Activated CD8-positive, alpha-beta memory T cell treated with anti-CD3 and anti-CD28 coated beads, Interleukin-2, amount 50 U/mL, for 24 hours (primary cell): ENCODE data around the gene MARCHF10.

Experiments used
- DNase-seq: peaks from one replicate; pipeline ENCODE4 v3.0.0-alpha.2; 2020; ENCODE audit errors: extremely low read depth

The MARCHF10 gene

GRCh38 chr17:62676952-62677596 is 131.0 kb downstream of the MARCHF10 start:
- no peak for DNase-seq

DNA sequence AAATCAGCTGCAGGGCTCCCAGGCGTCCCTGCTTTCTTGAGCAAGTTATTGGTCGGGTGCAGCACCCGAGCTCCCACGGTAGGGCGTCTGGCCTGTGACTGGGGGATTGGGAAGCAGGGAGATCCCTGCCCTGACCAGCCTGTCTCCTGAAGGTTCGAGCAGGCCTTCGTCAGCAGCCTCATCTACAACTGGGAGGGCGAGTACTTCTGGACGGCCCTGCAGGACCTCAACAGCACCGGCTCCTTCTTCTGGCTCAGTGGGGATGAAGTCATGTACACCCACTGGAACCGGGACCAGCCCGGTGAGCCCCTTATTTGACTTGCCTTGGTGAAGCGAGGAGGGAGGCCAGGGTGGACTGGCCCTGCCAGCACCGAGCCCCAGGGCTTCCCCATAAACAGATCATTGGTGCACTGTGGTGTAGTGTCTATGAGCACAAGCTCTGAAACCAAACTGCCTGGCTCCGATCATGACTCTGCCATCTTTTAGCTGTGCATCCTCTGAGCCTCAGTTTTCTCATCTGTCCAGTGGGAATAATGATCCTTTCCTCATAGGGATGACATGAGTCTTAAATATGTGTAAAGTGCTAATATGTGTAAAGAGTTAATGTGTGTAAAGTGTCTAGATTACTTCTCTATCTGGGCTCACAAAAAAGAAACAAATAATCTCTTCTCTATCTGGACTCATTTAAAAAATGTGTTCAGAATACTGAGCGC is 131.7 kb downstream of the MARCHF10 start:
- DNase-seq, result no peak

GRCh38 chr17:62675701-62676100 is 132.4 kb downstream of the MARCHF10 start:
- DNase-seq, result no peak

DNA sequence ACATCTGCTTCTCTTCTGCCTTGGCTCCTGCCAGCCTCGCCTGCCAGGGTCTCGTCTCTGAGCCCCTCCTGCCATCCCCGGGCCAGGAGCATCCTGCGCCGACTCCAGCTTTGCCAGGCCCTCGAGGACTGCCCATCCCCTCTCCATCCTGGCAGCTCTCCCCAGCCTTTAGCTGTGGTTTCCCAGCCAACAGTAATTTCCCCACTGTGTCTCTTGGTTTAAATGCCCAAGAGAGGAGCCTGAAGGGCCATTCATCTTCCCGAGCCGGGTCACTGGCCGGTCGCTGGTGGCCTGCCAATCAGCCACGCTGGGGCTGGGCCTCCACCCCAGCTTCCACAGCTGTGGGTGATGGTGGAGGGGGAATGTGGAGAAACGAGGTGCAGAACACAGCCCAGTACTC is 132.9 kb downstream of the MARCHF10 start:
- DNase-seq, result no peak

DNA sequence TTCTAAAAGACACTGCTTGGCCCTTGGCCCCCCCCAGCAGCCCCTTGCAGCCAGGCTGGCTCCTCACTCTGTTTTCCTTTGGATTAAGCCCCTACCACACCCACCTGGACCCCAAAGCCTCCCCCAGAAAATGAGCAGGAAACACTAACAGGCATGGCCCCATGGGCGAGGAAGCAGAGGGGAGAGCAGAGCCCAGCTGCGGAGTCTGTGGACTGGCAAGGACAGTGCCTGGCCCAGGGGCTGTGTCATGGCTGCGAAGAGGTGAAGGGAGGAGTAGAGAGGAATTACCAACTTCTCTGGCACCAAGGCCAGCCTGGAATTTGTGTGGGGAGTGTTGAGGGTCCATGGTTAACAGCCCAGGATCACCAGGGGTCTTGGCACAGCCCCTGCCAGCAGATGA is 133.3 kb downstream of the MARCHF10 start:
- no peak for DNase-seq

- DNase-seq, result no peak
Observed at GRCh38 chr17:62674363-62674739, 133.8 kb downstream of the MARCHF10 start.

DNA sequence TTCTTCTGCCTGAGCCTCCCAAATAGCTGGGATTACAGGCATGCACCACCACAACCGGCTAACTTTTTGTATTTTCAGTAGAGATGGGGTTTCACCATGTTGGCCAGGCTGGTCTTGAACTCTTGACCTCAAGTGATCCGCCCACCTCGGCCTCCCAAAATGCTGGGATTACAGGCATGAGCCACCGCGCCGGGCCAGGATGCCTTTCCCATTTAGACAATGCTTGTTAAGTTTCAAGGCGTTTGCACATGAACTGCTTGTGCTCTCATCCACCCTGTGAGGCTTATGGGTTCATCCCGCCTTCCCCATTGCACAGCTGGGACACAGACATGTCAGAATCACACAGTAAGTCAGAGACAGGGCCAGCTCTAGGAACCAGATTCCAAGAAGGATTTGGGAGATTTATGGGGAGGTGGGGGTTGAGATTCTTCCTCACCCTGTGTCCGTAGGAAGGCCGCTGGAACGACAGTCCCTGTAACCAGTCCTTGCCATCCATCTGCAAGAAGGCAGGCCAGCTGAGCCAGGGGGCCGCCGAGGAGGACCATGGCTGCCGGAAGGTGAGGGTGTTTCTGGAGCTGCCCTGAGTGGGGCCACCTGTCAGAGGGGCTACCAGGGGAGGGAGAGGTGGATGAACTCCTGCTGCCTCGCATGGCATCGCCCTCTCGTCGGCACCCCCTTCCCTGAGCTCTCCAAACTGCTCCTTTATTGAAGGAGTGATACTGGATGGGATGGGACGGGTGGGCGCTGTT is 134.3 kb downstream of the MARCHF10 start:
- no peak for DNase-seq

DNA sequence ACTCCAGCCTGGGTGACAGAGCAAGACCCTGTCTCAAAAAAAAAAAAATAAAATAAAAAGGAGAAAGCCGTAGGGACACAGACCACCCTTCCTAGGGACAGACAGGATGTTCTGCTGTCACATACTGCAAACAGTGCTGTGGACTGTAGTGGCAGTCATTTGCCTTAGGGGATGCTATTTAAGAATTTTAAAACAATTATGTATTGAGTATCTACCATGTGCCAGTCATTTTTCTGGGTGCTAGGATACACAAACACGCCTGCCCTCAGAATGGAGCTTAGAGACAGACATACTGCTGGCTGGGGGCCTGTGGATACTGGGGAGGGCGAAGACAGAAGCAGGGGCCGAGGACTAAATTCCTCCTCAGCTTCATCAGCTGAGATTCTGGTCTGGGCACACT is 135.2 kb downstream of the MARCHF10 start:
- DNase-seq, result no peak

GRCh38 chr17:62671553-62671952 is 136.6 kb downstream of the MARCHF10 start:
- DNase-seq, result no peak

DNA sequence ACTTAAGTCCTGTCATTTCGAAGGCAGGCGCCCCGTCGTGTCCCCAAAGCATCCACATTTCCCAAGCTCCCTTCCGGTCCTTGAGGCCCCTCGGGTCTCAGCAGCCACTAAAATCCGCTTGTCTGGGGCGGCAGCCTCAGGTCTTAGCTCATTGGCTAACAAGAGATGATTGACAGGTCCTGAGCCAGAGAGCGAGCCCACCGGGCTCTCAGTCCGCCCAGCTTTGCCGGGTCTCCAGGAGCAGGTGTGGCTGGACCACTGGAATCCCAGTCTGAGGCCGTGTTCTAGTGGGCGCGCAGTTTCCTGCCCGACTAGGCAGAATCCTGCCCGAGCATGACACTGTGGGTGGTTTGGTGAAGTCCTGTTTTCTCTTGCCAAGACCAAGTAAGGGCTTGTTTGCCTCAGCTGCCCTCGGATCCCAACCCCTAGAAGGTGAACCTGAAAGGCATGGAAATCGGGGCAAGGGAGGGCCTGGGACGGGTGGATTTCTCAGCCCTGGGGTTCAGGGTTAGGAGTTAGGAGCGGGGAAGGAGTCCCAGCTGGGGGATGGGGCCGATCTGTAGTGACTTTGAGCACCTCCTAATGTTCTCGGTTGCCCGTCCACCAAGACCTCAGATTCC is 137.8 kb downstream of the MARCHF10 start:
- DNase-seq, result no peak

DNA sequence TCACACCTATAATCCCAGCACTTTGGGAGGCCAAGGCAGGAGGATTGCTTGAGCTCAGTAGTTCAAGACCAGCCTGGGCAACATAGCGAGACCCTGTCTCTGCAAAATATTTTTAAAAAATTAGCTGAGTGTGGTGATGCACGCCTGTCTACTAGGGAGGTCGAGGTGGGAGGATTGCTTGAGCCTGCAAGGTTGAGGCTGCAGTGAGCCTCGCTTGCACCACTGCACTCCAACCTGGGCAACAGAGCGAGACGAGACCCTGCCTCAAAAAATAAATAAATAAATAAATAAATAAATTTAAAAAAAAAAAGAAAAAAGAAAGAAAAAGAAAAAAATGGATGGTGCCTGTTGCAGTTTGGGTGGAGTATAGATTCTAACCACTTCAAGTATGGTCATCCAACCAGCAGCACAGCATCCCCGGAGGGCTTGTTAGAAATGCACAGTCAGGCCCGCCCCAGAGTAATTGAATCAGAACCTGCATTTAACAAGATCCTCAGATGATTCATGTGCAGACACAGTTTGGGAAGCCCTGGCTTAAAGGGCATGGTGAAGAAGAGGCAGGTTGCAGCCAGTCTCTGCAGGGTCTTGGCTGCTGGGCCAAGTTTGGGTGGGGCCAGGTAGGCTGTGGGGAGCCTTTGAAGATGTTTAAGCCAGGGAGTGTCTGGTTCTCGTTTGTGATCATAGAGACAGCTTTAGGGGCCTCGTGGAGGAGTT is 139.9 kb downstream of the MARCHF10 start:
- no peak for DNase-seq

GRCh38 chr17:62666801-62667591 is 141.1 kb downstream of the MARCHF10 start:
- DNase-seq, result no peak

DNA sequence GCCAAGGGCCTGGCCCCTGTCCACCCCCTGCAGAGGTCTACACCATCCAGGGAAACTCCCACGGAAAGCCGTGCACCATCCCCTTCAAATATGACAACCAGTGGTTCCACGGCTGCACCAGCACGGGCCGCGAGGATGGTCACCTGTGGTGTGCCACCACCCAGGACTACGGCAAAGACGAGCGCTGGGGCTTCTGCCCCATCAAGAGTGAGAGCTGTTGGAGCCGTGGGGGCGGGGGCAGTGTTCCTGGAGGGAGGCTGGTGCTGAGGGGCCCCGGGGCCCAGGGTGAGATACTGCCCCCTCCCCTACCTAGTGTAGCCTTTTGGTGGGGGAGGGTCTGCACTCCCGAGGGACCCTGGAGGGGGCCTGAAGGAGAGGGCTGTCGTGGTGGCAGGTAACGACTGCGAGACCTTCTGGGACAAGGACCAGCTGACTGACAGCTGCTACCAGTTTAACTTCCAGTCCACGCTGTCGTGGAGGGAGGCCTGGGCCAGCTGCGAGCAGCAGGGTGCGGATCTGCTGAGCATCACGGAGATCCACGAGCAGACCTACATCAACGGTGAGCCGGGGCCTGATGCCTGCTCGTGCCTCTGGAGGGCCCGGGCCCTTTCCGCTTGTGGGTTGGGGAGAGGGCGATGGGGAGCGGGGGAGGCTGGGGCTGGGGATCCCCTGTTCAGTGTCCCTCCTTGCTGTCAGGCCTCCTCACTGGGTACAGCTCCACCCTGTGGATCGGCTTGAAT is 141.9 kb downstream of the MARCHF10 start:
- DNase-seq, result no peak

DNA sequence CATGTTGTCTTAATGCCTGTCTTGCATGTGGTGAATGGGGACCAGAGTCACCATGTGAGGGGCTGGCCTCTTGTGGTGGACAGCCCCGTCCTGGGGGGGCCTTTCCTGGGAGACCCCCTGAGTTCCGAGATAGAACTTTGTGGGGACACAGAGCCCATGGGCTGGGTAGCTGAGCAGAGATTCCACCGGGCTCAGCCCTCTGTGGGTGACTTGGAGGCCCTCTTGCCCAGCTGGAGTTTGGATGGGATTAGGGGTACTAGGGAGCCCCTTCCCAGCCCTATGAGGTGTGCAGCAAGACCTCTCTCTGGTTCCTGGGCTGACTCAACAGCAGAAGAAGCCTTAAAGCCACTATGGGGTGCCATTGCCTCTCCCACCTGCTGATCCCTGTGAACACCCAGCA is 142.5 kb downstream of the MARCHF10 start:
- no peak for DNase-seq

DNA sequence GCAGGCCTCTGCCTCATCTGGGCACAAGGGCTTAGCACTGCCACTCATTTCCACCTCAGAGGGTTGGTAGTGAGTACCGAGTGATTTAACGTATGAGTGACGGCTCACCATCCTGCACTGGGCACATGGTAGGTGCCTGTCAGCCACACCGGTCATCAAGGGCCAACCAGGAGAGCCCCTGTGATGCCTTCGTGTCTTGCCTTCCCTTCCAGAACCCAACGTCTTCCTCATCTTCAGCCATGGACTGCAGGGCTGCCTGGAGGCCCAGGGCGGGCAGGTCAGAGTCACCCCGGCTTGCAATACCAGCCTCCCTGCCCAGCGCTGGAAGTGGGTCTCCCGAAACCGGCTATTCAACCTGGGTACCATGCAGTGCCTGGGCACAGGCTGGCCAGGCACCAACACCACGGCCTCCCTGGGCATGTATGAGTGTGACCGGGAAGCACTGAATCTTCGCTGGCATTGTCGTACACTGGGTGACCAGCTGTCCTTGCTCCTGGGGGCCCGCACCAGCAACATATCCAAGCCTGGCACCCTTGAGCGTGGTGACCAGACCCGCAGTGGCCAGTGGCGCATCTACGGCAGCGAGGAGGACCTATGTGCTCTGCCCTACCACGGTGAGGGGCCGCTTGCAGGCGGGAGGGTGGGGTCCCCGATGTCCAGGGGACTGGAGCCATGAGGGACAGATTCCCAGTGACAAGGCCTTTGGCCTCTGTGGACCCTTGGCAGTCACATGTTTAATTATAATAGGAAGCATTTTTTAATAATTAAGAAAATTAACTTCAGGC is 143.6 kb downstream of the MARCHF10 start:
- DNase-seq, result no peak

- no peak for DNase-seq
Observed at GRCh38 chr17:62663304-62663703, 144.8 kb downstream of the MARCHF10 start.

- no peak for DNase-seq
Observed at GRCh38 chr17:62662855-62663254, 145.3 kb downstream of the MARCHF10 start.

- DNase-seq, result no peak
Observed at GRCh38 chr17:62661337-62661736, 146.8 kb downstream of the MARCHF10 start.

DNA sequence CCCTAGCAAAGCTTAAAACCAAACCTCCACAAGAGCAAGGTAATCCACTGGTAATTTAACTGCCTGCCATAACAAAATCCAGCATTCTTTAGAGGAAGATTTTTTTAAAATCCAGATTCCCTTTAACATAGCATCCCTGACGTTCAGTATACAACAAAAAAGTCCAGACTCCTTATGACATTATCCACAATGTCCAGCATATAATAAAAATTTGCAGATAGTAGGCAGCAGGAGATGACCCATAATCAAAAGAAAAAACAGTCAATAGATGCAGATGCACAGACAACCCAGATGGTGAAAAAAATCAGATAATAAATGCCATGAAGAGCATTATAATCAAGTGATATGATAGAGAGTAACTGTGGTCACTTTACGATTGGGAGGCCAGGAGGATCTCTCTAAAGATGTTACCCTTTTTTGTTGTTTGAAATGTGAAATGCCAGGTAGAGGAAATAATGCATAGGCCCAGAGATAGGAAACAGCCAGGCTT is 147.4 kb downstream of the MARCHF10 start:
- no peak for DNase-seq
